Neural progenitor cell (in vitro differentiated cells): ENCODE measurements around the gene ATP1A2. TPM values are rescaled to one million over a fixed set of nuclear protein-coding genes. Genes with fewer than 3 reads are reported as not detected.

Source experiments
- DNase-seq: peaks from one replicate; pipeline ENCODE4 v3.0.0-alpha.2; 2016; ENCODE audit warnings: low spot score
- H2AFZ ChIP-seq: fragments of 200-600 bp; sonication (generic); replicated peaks from 2 replicates; pipeline ENCODE4 v1.6.1; 2016; ENCODE audit warnings: antibody characterized with exemption
- H3F3A ChIP-seq: fragments of 200-600 bp; sonication (generic); 2 replicates; pipeline ENCODE4 v1.6.1; 2016; ENCODE audit warnings: antibody characterized with exemption, low read depth
- H3K27ac ChIP-seq: fragments of 200-600 bp; sonication (generic); 2 replicates; pipeline ENCODE4 v1.5.1; 2016; ENCODE audit warnings: mild to moderate bottlenecking
- H3K27me3 ChIP-seq: fragments of 200-600 bp; sonication (generic); 2 replicates; pipeline ENCODE4 v1.6.1; 2016; ENCODE audit warnings: mild to moderate bottlenecking, moderate library complexity
- H3K36me3 ChIP-seq: fragments of 200-600 bp; sonication (generic); 2 replicates; pipeline ENCODE4 v1.5.1; 2016
- H3K4me1 ChIP-seq: fragments of 200-600 bp; sonication (generic); 2 replicates; pipeline ENCODE4 v1.6.1; 2016; ENCODE audit warnings: mixed run types
- H3K4me2 ChIP-seq: fragments of 200-600 bp; sonication (generic); 2 replicates; pipeline ENCODE4 v1.6.1; 2016
- H3K4me3 ChIP-seq: fragments of 200-600 bp; sonication (generic); 2 replicates; pipeline ENCODE4 v1.5.1; 2016
- H3K79me2 ChIP-seq: fragments of 200-600 bp; sonication (generic); 2 replicates; pipeline ENCODE4 v1.6.1; 2016; ENCODE audit warnings: low read depth
- H3K9ac ChIP-seq: fragments of 200-600 bp; sonication (generic); 2 replicates; pipeline ENCODE4 v1.6.1; 2016
- H3K9me3 ChIP-seq: fragments of 200-600 bp; sonication (generic); 2 replicates; pipeline ENCODE4 v1.5.1; 2016; ENCODE audit warnings: low read depth
- H4K20me1 ChIP-seq: fragments of 200-600 bp; sonication (generic); 2 replicates; pipeline ENCODE4 v1.6.1; 2016; ENCODE audit warnings: low read depth
- H3K27ac Mint-ChIP-seq: 3 replicates; pipeline ENCODE4 v1.8.0; 2021; ENCODE audit warnings: mixed read lengths
- H3K27me3 Mint-ChIP-seq: 2 replicates; pipeline ENCODE4 v1.8.0; 2022; ENCODE audit warnings: low read depth, mild to moderate bottlenecking, inconsistent platforms, moderate library complexity, mixed read lengths; ENCODE audit not compliant: insufficient read depth
- H3K36me3 Mint-ChIP-seq: 3 replicates; pipeline ENCODE4 v1.8.0; 2021; ENCODE audit warnings: mixed read lengths
- H3K4me1 Mint-ChIP-seq: 3 replicates; pipeline ENCODE4 v1.8.0; 2021; ENCODE audit warnings: mixed read lengths
- H3K4me3 Mint-ChIP-seq: 3 replicates; pipeline ENCODE4 v1.8.0; 2021; ENCODE audit warnings: mild to moderate bottlenecking, moderate library complexity, mixed read lengths
- H3K9me3 Mint-ChIP-seq: 3 replicates; pipeline ENCODE4 v1.8.0; 2020; ENCODE audit warnings: mixed read lengths
- CTCF ChIP-seq: fragments of 200-600 bp; sonication (generic); IDR thresholded peaks from 2 replicates; pipeline ENCODE4 v1.5.1; 2017; ENCODE audit warnings: antibody characterized with exemption, mild to moderate bottlenecking
- EZH2 ChIP-seq: fragments of 200-600 bp; sonication (generic); IDR thresholded peaks from 2 replicates; pipeline ENCODE4 v1.6.1; 2017; ENCODE audit warnings: antibody characterized with exemption, mild to moderate bottlenecking, moderate library complexity
- EZH2phosphoT487 ChIP-seq: fragments of 200-600 bp; sonication (generic); IDR thresholded peaks from 2 replicates; pipeline ENCODE4 v1.6.1; 2017; ENCODE audit warnings: antibody characterized with exemption
- total RNA-seq: library from RNA; depleted of rRNA; stranded (reverse); fragments of >200 nt; gene quantifications from 2 replicates; pipeline ENCODE4 v1.2.3, GENCODE V29; 2015; ENCODE audit warnings: low replicate concordance

ATP1A2 gene
- total RNA-seq, 1 donor from 2014 or later, result 88.6 TPM

GRCh38 chr1:160156361-160156760 is 40.8 kb downstream of the ATP1A2 start:
- peaks cover 4% of the 10 kb centered on the region for H3K27me3 Mint-ChIP-seq
- no peaks in the 10 kb centered on the region for H3K36me3 Mint-ChIP-seq
- H3K36me3 ChIP-seq, result no peaks in the 10 kb centered on the region
- no peaks in the 10 kb centered on the region for H3K79me2 ChIP-seq
- no peaks in the 10 kb centered on the region for H3K4me1 ChIP-seq
- H3F3A ChIP-seq, result no peaks in the 10 kb centered on the region
- no peak overlapping the region for H3K4me3 ChIP-seq
- H4K20me1 ChIP-seq, result no peaks in the 10 kb centered on the region
- H3K9ac ChIP-seq, result no peak overlapping the region
- no peak overlapping the region for H3K4me2 ChIP-seq
- H3K9me3 ChIP-seq, result no peaks in the 10 kb centered on the region
- H3K9me3 Mint-ChIP-seq, result no peaks in the 10 kb centered on the region
- H3K4me3 Mint-ChIP-seq, result no peak overlapping the region
- DNase-seq, result no peak
- H3K27me3 ChIP-seq, result no peaks in the 10 kb centered on the region
- no peak overlapping the region for H2AFZ ChIP-seq
- peaks cover 6% of the 10 kb centered on the region for H3K4me1 Mint-ChIP-seq
- no peak overlapping the region for H3K27ac Mint-ChIP-seq
- TF ChIP-seq EZH2phosphoT487 (no peak), EZH2 (no peak), CTCF (no peak)
- no peak overlapping the region for H3K27ac ChIP-seq

- H3K36me3 ChIP-seq, result no peaks in the 10 kb centered on the region
- no peaks in the 10 kb centered on the region for H4K20me1 ChIP-seq
- Mint-ChIP-seq H3K4me3 (no peak overlapping the region), H3K27ac (no peak overlapping the region), H3K36me3 (no peaks in the 10 kb centered on the region), H3K9me3 (no peaks in the 10 kb centered on the region), H3K27me3 (peaks cover 4% of the 10 kb centered on the region), H3K4me1 (peaks cover 12% of the 10 kb centered on the region)
- H2AFZ ChIP-seq, result no peak overlapping the region
- H3K4me3 ChIP-seq, result no peak overlapping the region
- H3K9me3 ChIP-seq, result no peaks in the 10 kb centered on the region
- H3K4me2 ChIP-seq, result no peak overlapping the region
- no peaks in the 10 kb centered on the region for H3K4me1 ChIP-seq
- no peak overlapping the region for H3K27ac ChIP-seq
- no peak for TF ChIP-seq EZH2phosphoT487
- no peak for TF ChIP-seq CTCF
- no peak for TF ChIP-seq EZH2
- H3K9ac ChIP-seq, result no peak overlapping the region
- H3K27me3 ChIP-seq, result no peaks in the 10 kb centered on the region
- H3F3A ChIP-seq, result no peaks in the 10 kb centered on the region
- DNase-seq, result no peak
- no peaks in the 10 kb centered on the region for H3K79me2 ChIP-seq
Observed at GRCh38 chr1:160157174-160157573, 41.6 kb downstream of the ATP1A2 start.

GRCh38 chr1:160158031-160158430 is 42.5 kb downstream of the ATP1A2 start:
- Histone ChIP-seq H3K36me3 (no peaks in the 10 kb centered on the region), H2AFZ (no peak overlapping the region), H3K79me2 (no peaks in the 10 kb centered on the region), H3K4me3 (no peak overlapping the region), H4K20me1 (no peaks in the 10 kb centered on the region), H3K4me2 (no peak overlapping the region), H3F3A (no peaks in the 10 kb centered on the region), H3K4me1 (peaks cover 3% of the 10 kb centered on the region), H3K27ac (no peak overlapping the region), H3K27me3 (no peaks in the 10 kb centered on the region), H3K9ac (no peak overlapping the region), H3K9me3 (no peaks in the 10 kb centered on the region)
- no peak for DNase-seq
- H3K27me3 Mint-ChIP-seq, result peaks cover 4% of the 10 kb centered on the region
- H3K4me1 Mint-ChIP-seq, result peaks cover 14% of the 10 kb centered on the region
- TF ChIP-seq EZH2 (no peak), EZH2phosphoT487 (no peak), CTCF (no peak)
- H3K36me3 Mint-ChIP-seq, result no peaks in the 10 kb centered on the region
- H3K27ac Mint-ChIP-seq, result no peak overlapping the region
- H3K4me3 Mint-ChIP-seq, result no peak overlapping the region
- H3K9me3 Mint-ChIP-seq, result no peaks in the 10 kb centered on the region
